ENCODE data around the gene MTCL3.

Gene MTCL3

DNA sequence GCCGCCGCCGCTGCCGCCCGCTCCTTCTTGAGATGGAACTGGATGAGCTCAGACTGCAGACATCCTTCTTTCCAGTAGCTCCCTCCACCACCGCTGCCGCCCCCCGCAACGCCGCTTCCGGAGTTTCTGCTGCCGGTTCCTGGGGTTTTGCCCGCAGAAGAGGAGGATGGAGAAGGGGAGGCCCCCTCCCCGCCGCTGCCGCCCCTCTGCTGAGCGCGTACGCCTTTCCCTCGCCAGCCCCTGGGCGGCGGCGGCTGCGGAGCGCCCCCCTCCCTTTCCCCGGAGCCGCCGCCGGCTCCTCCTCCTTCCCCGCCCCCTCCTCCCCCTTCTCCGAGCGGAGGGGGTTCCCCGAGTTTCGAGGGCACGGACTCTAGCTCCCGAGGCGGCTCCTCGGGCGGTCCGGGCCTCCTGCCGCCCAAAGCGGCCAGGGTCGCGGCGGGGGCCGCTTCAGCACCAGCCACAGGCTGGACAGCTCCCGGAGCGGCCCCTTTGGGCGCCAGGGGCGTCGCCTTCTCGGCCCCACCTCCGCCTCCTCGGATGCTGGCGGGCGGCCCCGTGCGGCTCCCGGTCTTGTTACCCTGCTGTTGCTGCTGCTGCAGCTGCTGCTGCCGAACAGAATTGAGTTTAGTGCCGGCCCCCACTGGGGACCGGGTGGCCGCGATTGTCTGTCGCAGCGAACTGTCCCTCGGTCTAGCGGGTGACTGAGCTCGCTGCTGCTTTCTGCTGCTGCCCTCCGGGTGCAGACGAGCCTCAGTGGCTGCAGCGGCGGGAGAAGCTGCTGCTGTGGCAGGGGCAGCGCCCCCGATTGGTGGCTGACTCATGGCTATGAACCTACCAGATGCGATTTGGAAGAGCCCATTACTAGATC is 3.1 kb downstream of the MTCL3 start (continued):
- TF ChIP-seq ZNF512 (CRISPR knock-in tag; IDR thresholded peaks at IDR 0.05) (no peak), JUN (CRISPR knock-in tag; IDR thresholded peaks at IDR 0.05) (no peak), TMF1 (CRISPR knock-in tag; IDR thresholded peaks at IDR 0.05; ENCODE audit: low read depth) (0 out of 2 replicates have a peak, but pooled peaks have one; percentile 43), ZFP36L1 (CRISPR knock-in tag; IDR thresholded peaks at IDR 0.05) (0 out of 2 replicates have a peak, but pooled peaks have one; percentile 50), ZC3H4 (CRISPR knock-in tag; IDR thresholded peaks at IDR 0.05; ENCODE audit: borderline replicate concordance) (no peak), ZNF143 (CRISPR knock-in tag; IDR thresholded peaks at IDR 0.05) (no peak), PAF1 (CRISPR knock-in tag; IDR thresholded peaks at IDR 0.05) (no peak), POGZ (CRISPR knock-in tag; IDR thresholded peaks at IDR 0.05) (no peak), KLF9 (CRISPR knock-in tag; IDR thresholded peaks at IDR 0.05; ENCODE audit: low read depth) (no peak), MTA1 (CRISPR knock-in tag; IDR thresholded peaks at IDR 0.05; ENCODE audit: borderline replicate concordance) (no peak), HES4 (CRISPR knock-in tag; IDR thresholded peaks at IDR 0.05; ENCODE audit: borderline replicate concordance) (peak; percentile 79; the same call in 1 of the 2 replicates), ZNF772 (CRISPR knock-in tag; IDR thresholded peaks at IDR 0.05) (peak; percentile 80; the same call in 1 of the 2 replicates), GATA4 (IDR thresholded peaks at IDR 0.05; ENCODE audit: borderline replicate concordance, low read depth) (no peak), CENPBD1 (CRISPR knock-in tag; IDR thresholded peaks at IDR 0.05; ENCODE audit: borderline replicate concordance, low read depth) (no peak), LBX2 (CRISPR knock-in tag; IDR thresholded peaks at IDR 0.05; ENCODE audit: borderline replicate concordance) (no peak; the same call in 1 of the 2 replicates), NAIF1 (CRISPR knock-in tag; IDR thresholded peaks at IDR 0.05; ENCODE audit: borderline replicate concordance) (no peak), ZSCAN22 (CRISPR knock-in tag; IDR thresholded peaks at IDR 0.05) (no peak), HOXA3 (CRISPR knock-in tag; IDR thresholded peaks at IDR 0.05) (no peak)
- TF ChIP-seq, protein P1, sequence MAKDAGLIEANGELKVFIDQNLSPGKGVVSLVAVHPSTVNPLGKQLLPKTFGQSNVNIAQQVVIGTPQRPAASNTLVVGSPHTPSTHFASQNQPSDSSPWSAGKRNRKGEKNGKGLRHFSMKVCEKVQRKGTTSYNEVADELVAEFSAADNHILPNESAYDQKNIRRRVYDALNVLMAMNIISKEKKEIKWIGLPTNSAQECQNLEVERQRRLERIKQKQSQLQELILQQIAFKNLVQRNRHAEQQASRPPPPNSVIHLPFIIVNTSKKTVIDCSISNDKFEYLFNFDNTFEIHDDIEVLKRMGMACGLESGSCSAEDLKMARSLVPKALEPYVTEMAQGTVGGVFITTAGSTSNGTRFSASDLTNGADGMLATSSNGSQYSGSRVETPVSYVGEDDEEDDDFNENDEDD (CRISPR knock-in tag; IDR thresholded peaks at IDR 0.05; ENCODE audit: borderline replicate concordance), result no peak; the same call in 1 of the 2 replicates
- TF ChIP-seq, protein P2, sequence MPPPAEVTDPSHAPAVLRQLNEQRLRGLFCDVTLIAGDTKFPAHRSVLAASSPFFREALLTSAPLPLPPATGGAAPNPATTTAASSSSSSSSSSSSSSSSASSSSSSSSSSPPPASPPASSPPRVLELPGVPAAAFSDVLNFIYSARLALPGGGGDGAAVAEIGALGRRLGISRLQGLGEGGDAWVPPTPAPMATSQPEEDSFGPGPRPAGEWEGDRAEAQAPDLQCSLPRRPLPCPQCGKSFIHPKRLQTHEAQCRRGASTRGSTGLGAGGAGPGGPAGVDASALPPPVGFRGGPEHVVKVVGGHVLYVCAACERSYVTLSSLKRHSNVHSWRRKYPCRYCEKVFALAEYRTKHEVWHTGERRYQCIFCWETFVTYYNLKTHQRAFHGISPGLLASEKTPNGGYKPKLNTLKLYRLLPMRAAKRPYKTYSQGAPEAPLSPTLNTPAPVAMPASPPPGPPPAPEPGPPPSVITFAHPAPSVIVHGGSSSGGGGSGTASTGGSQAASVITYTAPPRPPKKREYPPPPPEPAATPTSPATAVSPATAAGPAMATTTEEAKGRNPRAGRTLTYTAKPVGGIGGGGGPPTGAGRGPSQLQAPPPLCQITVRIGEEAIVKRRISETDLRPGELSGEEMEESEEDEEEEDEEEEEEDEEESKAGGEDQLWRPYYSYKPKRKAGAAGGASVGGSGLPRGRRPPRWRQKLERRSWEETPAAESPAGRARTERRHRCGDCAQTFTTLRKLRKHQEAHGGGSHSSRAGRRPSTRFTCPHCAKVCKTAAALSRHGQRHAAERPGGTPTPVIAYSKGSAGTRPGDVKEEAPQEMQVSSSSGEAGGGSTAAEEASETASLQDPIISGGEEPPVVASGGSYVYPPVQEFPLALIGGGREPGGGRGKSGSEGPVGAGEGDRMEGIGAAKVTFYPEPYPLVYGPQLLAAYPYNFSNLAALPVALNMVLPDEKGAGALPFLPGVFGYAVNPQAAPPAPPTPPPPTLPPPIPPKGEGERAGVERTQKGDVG (CRISPR knock-in tag; IDR thresholded peaks at IDR 0.05; ENCODE audit: borderline replicate concordance), result no peak
- TF ChIP-seq, protein P3, sequence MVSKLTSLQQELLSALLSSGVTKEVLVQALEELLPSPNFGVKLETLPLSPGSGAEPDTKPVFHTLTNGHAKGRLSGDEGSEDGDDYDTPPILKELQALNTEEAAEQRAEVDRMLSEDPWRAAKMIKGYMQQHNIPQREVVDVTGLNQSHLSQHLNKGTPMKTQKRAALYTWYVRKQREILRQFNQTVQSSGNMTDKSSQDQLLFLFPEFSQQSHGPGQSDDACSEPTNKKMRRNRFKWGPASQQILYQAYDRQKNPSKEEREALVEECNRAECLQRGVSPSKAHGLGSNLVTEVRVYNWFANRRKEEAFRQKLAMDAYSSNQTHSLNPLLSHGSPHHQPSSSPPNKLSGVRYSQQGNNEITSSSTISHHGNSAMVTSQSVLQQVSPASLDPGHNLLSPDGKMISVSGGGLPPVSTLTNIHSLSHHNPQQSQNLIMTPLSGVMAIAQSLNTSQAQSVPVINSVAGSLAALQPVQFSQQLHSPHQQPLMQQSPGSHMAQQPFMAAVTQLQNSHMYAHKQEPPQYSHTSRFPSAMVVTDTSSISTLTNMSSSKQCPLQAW (CRISPR knock-in tag; IDR thresholded peaks at IDR 0.05), result no peak

Measured in HepG2 (cell line).